Activated CD4-positive, alpha-beta T cell treated with anti-CD3 and anti-CD28 coated beads for 24 hours (primary cell): ENCODE results near the gene YWHAG.
"Not testable (repeated sequence)": the region's sequence is repeated elsewhere in the genome, so short reads cannot be mapped to it uniquely, and the experiment has no call there.

Experiments used
- DNase-seq, 2 donors: peaks; one replicate each; pipeline ENCODE4 v3.0.0-alpha.2; 2020; ENCODE audit warnings: low read depth in 2 of 2

Gene YWHAG

GRCh38 chr7:76325092-76325491, 33.7 kb downstream of the YWHAG start:
- DNase-seq = no peak

GRCh38 chr7:76318488-76319353, 40.1 kb downstream of the YWHAG start:
- peak; percentile 34 to 42 for DNase-seq

- peak; percentile 87 to 91 for DNase-seq
Measured at GRCh38 chr7:76317782-76318487, 40.9 kb downstream of the YWHAG start.

GRCh38 chr7:76316984-76317781, 41.6 kb downstream of the YWHAG start:
- DNase-seq = no peak

GRCh38 chr7:76315364-76315763, 43.4 kb downstream of the YWHAG start:
- DNase-seq = no peak

GRCh38 chr7:76314740-76315139, 44.1 kb downstream of the YWHAG start:
- DNase-seq = not testable (repeated sequence)

- DNase-seq = peak; percentile 95 to 97
Measured at GRCh38 chr7:76314042-76314721, 44.6 kb downstream of the YWHAG start.

GRCh38 chr7:76311838-76312237, 47.0 kb downstream of the YWHAG start:
- DNase-seq = not testable (repeated sequence)

- no peak for DNase-seq
Measured at GRCh38 chr7:76310102-76310957, 48.5 kb downstream of the YWHAG start.

GRCh38 chr7:76309341-76310101, 49.3 kb downstream of the YWHAG start:
- not testable (repeated sequence) for DNase-seq

GRCh38 chr7:76308874-76309273, 49.9 kb downstream of the YWHAG start:
- DNase-seq = not testable (repeated sequence)

GRCh38 chr7:76304888-76305375, 53.9 kb downstream of the YWHAG start:
- no peak for DNase-seq

GRCh38 chr7:76303202-76304147, 55.3 kb downstream of the YWHAG start:
- DNase-seq = peak; percentile 66 to 68

GRCh38 chr7:76302347-76303201, 56.2 kb downstream of the YWHAG start, which contains the start of gene HSPB1:
Gene HSPB1, plus strand, starts transcription at chr7:76302673. Its CDS starts 40 bp downstream, at chr7:76302713.
- DNase-seq = no peak

- no peak for DNase-seq
Measured at GRCh38 chr7:76301000-76301399, 57.8 kb downstream of the YWHAG start.

- no peak for DNase-seq
Measured at GRCh38 chr7:76300166-76300731, 58.5 kb downstream of the YWHAG start.
